Measurements from ENCODE around the gene CTDSP1. TPM values are rescaled to one million over a fixed set of nuclear protein-coding genes. Genes with fewer than 3 reads are reported as not detected.

CTDSP1 gene
- polyA plus RNA-seq, 1 donor, result 122 TPM

GRCh38 chr2:218422403-218423086 is 22.9 kb downstream of the CTDSP1 start:
- DNase-seq, result no peak

DNA sequence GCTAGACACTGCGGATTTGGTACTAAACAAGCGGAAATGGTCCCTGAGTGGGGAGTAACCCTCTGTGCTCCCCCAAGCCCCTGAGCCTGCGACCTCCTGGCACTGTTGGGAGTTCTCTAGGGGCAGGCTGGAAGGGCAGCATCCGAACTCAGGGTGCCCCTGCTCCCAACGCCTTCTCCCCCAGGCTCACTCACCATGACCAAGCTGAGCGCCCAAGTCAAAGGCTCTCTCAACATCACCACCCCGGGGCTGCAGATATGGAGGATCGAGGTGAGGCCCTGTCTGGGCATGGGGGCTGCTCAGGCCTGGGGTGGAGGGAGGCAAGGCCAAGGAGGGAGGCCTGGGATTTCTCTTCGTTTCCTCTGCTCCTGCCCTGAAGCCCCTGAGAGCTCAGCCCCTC is 23.9 kb downstream of the CTDSP1 start:
- DNase-seq, result no peak

GRCh38 chr2:218425531-218425930 is 25.9 kb downstream of the CTDSP1 start:
- DNase-seq, result no peak

- no peak for DNase-seq
These were observed 28.1 kb downstream of the CTDSP1 start for GRCh38 chr2:218427741-218428140.

- no peak for DNase-seq
These were observed 29.3 kb downstream of the CTDSP1 start for GRCh38 chr2:218428846-218429558.

- no peak for DNase-seq
These were observed 30.4 kb downstream of the CTDSP1 start for GRCh38 chr2:218429911-218430692.

- no peak for DNase-seq
These were observed 31.1 kb downstream of the CTDSP1 start for GRCh38 chr2:218430721-218431120.

DNA sequence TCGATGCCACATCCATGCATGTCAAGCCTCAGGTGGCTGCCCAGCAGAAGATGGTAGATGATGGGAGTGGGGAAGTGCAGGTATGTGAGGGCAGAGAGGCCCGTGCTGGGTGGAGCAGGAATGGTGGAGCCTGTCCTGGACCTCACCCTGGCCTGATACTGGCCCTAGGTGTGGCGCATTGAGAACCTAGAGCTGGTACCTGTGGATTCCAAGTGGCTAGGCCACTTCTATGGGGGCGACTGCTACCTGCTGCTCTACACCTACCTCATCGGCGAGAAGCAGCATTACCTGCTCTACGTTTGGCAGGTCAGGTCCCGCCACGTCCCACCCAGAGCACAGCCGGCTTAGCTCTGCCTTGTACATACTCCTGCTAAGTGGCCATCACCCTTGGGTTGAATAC is 32.2 kb downstream of the CTDSP1 start:
- no peak for DNase-seq

GRCh38 chr2:218432676-218433365 is 33.2 kb downstream of the CTDSP1 start:
- DNase-seq, result no peak

GRCh38 chr2:218434456-218434855 is 34.8 kb downstream of the CTDSP1 start:
- DNase-seq, result no peak

GRCh38 chr2:218435003-218435982 is 35.6 kb downstream of the CTDSP1 start:
- no peak for DNase-seq

- no peak for DNase-seq
These were observed 37.3 kb downstream of the CTDSP1 start for GRCh38 chr2:218436992-218437391.

- no peak for DNase-seq
These were observed 38.3 kb downstream of the CTDSP1 start for GRCh38 chr2:218437969-218438368.

DNA sequence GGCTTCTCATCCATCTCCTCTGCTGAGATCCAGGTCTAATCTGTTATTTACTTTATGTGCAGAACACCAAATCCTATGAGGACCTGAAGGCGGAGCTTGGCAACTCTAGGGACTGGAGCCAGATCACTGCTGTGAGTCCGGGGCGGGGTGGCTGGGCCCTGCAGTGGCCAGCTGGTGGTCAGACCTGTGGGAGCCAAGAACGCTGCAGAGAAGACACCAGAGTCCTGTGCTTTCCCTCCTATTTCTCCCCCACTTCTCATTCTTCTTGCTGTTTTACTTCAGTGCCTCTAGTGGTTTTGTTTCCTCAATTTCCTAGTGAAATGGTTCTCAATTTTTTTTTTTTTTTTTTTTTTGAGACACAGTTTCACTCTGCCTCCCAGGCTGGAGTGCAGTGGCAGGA is 38.9 kb downstream of the CTDSP1 start:
- no peak for DNase-seq

GRCh38 chr2:218444692-218445357 is 45.2 kb downstream of the CTDSP1 start:
- no peak for DNase-seq

DNA sequence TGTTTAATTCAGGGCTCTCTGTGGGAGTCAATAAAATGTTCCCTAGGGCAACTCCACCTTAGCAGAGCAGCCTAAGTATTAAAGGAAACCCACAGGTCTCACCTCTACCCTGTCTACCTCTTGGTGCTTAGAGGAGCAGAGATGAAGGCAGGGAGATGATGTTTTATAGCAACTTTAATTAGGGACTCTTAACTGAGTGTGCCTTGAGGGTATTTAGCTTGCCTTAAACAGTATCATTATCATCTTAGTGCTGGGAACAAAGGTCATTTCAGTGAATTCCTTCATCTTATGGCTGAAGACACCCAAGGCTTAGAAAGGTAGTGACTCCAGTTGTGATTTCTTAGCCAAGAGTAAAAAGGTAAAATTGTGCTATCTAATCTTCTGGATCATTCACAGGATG is 45.9 kb downstream of the CTDSP1 start:
- no peak for DNase-seq

DNA sequence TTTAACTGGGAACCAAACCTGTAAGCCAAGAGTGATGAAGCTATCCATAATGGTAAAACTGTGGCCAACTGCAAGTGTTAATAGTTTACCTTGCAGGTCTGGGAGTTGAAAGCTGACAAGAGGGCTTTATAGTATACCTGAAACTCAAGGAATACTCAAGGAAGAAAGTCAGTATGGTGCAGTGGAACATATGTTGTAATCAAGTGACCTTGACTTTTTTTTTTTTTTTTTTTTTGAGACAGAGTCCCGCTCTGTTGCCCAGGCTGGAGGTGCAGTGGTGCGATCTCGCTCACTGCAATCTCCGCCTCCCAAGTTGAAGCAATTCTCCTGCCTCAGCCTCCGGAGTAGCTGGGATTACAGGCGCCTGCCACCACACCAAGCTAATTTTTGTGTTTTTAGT is 46.9 kb downstream of the CTDSP1 start:
- no peak for DNase-seq

- DNase-seq, result no peak
These were observed 47.4 kb downstream of the CTDSP1 start for GRCh38 chr2:218447072-218447471.

DNA sequence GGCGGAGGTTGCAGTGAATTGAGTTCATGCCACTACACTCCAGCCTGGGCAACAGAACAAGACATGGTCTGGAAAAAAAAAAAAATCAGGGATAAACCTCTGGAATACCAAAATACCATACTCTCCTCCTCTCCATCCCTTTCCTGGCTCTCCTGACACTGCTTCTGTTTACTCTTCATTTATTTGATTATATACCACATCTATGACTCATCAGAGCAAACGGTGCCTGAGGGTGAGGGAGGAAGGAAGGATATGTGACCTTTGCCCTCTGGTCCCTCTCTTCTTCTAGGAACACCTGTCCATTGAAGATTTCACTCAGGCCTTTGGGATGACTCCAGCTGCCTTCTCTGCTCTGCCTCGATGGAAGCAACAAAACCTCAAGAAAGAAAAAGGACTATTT is 49.3 kb downstream of the CTDSP1 start:
- no peak for DNase-seq

DNA sequence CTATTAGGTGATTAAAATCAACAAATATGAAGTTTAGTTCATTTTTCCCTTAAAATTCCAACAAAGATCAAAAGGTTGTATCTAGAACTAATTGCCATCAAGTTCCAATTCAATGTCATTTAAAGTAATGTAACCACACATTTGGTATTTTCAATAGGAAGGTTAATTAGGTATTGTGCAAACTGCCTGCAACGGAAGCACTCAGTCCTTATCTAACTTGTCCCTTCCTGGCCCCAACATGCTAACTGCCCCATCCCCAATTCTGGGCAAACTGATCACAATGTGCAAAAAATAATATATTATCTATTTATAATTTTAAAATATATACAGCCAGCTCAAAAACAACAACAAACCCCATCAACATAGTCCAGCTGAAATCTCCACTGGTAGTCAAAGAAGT is 52.4 kb downstream of the CTDSP1 start:
- no peak for DNase-seq

All from left kidney (tissue), 2 donors.